ENCODE data around the gene CHCHD4. TPM values are rescaled to one million over a fixed set of nuclear protein-coding genes. Genes with fewer than 3 reads are reported as not detected.

The CHCHD4 gene
- total RNA-seq, 1 experiment from 2014 or later, result 15.3 TPM

DNA sequence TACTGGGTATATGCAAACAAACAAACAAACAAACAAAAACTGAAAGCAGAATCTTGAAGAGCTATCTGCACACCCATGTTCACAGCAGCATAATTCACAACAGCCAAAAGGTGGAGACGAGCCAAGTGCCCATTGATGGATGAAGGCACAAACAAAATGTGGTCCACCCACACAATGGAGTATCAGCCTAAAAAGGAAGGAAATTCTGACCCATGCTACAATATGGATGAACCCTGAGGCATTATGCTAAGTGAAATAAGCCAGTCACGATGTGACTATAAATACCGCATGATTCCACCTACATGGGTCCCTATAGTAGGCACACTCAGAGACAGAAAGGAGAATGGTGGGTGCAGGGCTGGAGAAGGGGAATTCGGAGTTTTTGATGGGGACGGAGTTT lies 29.6 kb upstream of the CHCHD4 start:
- intact Hi-C loops (cut with micrococcal nuclease; ENCODE audit: unreplicated experiment), result no loop called here
- H3K9me3 ChIP-seq, result no peaks in the 10 kb centered on the region
- H3K4me3 Mint-ChIP-seq (ENCODE audit: unreplicated experiment), result no peak overlapping the region
- no peaks in the 10 kb centered on the region for H3K4me1 Mint-ChIP-seq (ENCODE audit: low read depth, unreplicated experiment)
- no peak overlapping the region for H3K4me3 ChIP-seq (ENCODE audit: low read depth, low read length)
- DNase-seq, result no peak
- H3K36me3 ChIP-seq (ENCODE audit: control insufficient read depth, insufficient read depth, low read length), result peaks cover 5% of the 10 kb centered on the region
- H3K9me3 Mint-ChIP-seq (ENCODE audit: unreplicated experiment), result no peaks in the 10 kb centered on the region
- H3K27ac Mint-ChIP-seq (ENCODE audit: unreplicated experiment), result no peak overlapping the region
- H3K36me3 Mint-ChIP-seq (ENCODE audit: insufficient read depth, unreplicated experiment), result peaks cover 61% of the 10 kb centered on the region
- no TSS peak for BruUV-seq (replicated peaks)
- H3K27me3 ChIP-seq (replicated peaks; ENCODE audit: control insufficient read depth, insufficient read depth, low read length), result no peaks in the 10 kb centered on the region
- H3K27me3 Mint-ChIP-seq (ENCODE audit: insufficient read depth, unreplicated experiment), result no peaks in the 10 kb centered on the region
- POLR2A ChIA-PET, result no interaction called here
- no peaks in the 10 kb centered on the region for H3K4me1 ChIP-seq
- CTCF ChIA-PET, result no interaction called here
- TF ChIP-seq, protein P1, sequence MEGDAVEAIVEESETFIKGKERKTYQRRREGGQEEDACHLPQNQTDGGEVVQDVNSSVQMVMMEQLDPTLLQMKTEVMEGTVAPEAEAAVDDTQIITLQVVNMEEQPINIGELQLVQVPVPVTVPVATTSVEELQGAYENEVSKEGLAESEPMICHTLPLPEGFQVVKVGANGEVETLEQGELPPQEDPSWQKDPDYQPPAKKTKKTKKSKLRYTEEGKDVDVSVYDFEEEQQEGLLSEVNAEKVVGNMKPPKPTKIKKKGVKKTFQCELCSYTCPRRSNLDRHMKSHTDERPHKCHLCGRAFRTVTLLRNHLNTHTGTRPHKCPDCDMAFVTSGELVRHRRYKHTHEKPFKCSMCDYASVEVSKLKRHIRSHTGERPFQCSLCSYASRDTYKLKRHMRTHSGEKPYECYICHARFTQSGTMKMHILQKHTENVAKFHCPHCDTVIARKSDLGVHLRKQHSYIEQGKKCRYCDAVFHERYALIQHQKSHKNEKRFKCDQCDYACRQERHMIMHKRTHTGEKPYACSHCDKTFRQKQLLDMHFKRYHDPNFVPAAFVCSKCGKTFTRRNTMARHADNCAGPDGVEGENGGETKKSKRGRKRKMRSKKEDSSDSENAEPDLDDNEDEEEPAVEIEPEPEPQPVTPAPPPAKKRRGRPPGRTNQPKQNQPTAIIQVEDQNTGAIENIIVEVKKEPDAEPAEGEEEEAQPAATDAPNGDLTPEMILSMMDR (IDR thresholded peaks at IDR 0.05; ENCODE audit: insufficient read depth in 1 of 2, low read depth in 1 of 2, low read length in 1 of 2, severe bottlenecking in 1 of 2, unreplicated experiment in 1 of 2), result no peak

DNA sequence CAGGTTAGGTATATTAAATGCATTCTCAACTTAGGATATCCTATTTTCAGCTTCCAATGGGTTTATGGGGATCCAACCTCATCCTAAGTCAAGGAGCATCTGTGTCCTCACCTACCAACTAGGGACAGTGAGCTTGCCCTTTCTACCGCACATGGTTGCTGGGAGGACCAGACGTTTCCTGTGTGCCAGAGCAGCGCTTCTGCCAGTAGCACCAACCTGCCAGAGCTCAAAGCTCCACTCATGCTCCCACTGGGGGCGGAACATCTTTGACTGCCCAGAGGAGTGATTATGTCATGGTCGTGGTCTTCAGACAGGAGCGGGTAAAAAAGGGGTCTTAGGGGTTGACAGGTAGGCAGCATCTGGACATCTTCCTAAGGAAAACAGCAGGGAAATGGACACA lies 29.0 kb upstream of the CHCHD4 start:
- no peak overlapping the region for H3K27ac Mint-ChIP-seq (ENCODE audit: unreplicated experiment)
- Histone ChIP-seq H3K4me3 (ENCODE audit: low read depth, low read length) (no peak overlapping the region), H3K27me3 (replicated peaks; ENCODE audit: control insufficient read depth, insufficient read depth, low read length) (no peaks in the 10 kb centered on the region), H3K36me3 (ENCODE audit: control insufficient read depth, insufficient read depth, low read length) (peaks cover 5% of the 10 kb centered on the region; the same call in 1 of the 2 replicates), H3K4me1 (no peaks in the 10 kb centered on the region), H3K9me3 (no peaks in the 10 kb centered on the region)
- no peaks in the 10 kb centered on the region for H3K27me3 Mint-ChIP-seq (ENCODE audit: insufficient read depth, unreplicated experiment)
- CTCF ChIA-PET, result no interaction called here
- intact Hi-C loops (cut with micrococcal nuclease; ENCODE audit: unreplicated experiment), result no loop called here
- H3K4me3 Mint-ChIP-seq (ENCODE audit: unreplicated experiment), result no peak overlapping the region
- POLR2A ChIA-PET, result no interaction called here
- TF ChIP-seq, protein P1 (IDR thresholded peaks at IDR 0.05; ENCODE audit: insufficient read depth in 1 of 2, low read depth in 1 of 2, low read length in 1 of 2, severe bottlenecking in 1 of 2, unreplicated experiment in 1 of 2), result no peak
- BruUV-seq (replicated peaks), result no TSS peak
- DNase-seq, result no peak
- H3K4me1 Mint-ChIP-seq (ENCODE audit: low read depth, unreplicated experiment), result no peaks in the 10 kb centered on the region
- H3K36me3 Mint-ChIP-seq (ENCODE audit: insufficient read depth, unreplicated experiment), result peaks cover 65% of the 10 kb centered on the region
- no peaks in the 10 kb centered on the region for H3K9me3 Mint-ChIP-seq (ENCODE audit: unreplicated experiment)

DNA sequence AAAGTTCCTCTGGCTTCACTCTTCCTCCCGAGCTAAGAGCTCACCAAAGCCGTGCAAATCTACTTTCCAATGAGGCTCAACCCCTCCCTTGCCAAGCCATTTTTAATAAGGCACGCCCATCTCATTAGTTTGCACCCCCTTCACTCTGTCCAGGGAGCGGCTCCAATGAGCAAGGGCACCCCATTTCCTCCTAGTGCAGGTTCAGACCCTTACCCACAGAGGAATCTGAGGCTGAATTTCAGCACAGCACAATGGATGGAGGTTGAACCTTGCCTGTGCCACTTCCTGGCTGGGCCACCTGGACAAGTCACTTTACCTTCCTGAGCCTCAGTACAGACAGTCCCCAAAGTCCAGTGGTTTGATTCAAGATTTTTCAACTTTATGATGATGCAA lies 28.3 kb upstream of the CHCHD4 start:
- H3K27ac Mint-ChIP-seq (ENCODE audit: unreplicated experiment), result no peak overlapping the region
- Histone ChIP-seq H3K4me3 (ENCODE audit: low read depth, low read length) (no peak overlapping the region), H3K27me3 (replicated peaks; ENCODE audit: control insufficient read depth, insufficient read depth, low read length) (no peaks in the 10 kb centered on the region), H3K9me3 (no peaks in the 10 kb centered on the region), H3K4me1 (no peaks in the 10 kb centered on the region), H3K36me3 (ENCODE audit: control insufficient read depth, insufficient read depth, low read length) (peaks cover 2% of the 10 kb centered on the region; the same call in 1 of the 2 replicates)
- no peak for DNase-seq
- H3K27me3 Mint-ChIP-seq (ENCODE audit: insufficient read depth, unreplicated experiment), result no peaks in the 10 kb centered on the region
- no TSS peak for BruUV-seq (replicated peaks)
- H3K9me3 Mint-ChIP-seq (ENCODE audit: unreplicated experiment), result no peaks in the 10 kb centered on the region
- H3K36me3 Mint-ChIP-seq (ENCODE audit: insufficient read depth, unreplicated experiment), result peaks cover 61% of the 10 kb centered on the region
- TF ChIP-seq, protein P1 (IDR thresholded peaks at IDR 0.05; ENCODE audit: insufficient read depth in 1 of 2, low read depth in 1 of 2, low read length in 1 of 2, severe bottlenecking in 1 of 2, unreplicated experiment in 1 of 2), result no peak
- intact Hi-C loops (cut with micrococcal nuclease; ENCODE audit: unreplicated experiment), result no loop called here
- H3K4me1 Mint-ChIP-seq (ENCODE audit: low read depth, unreplicated experiment), result no peaks in the 10 kb centered on the region
- ChIA-PET CTCF (interaction anchor here (0.6 to 1.0 kb wide), 7 partner anchors 26 to 256 kb away, joined by 3 to 7 read pairs (median 5); partner anchors contain the start of genes CHCHD4, LSM3, SLC6A6 and TMEM43), POLR2A (no interaction called here)
- no peak overlapping the region for H3K4me3 Mint-ChIP-seq (ENCODE audit: unreplicated experiment)

All from Caco-2 (cell line).